Osteoblast (primary cell): ENCODE measurements around the gene TMEM134. TPM values are rescaled to one million over a fixed set of nuclear protein-coding genes. Genes with fewer than 3 reads are reported as not detected.

ENCODE experiments used
- DNase-seq: peaks from one replicate; pipeline ENCODE4 v3.0.0; 2011; ENCODE audit warnings: low spot score, mixed read lengths; ENCODE audit not compliant: insufficient read length; ENCODE audit errors: missing footprints
- H2AFZ ChIP-seq: 2 replicates; pipeline ENCODE4 v1.6.0; 2011; ENCODE audit warnings: mild to moderate bottlenecking, low read length
- H3K27ac ChIP-seq: 2 replicates; pipeline ENCODE4 v1.5.1; 2011; ENCODE audit warnings: mild to moderate bottlenecking, low read depth, low read length, moderate library complexity
- H3K27me3 ChIP-seq: 2 replicates; pipeline ENCODE4 v1.6.0; 2012; ENCODE audit warnings: mild to moderate bottlenecking, control low read depth, inconsistent platforms, low read length, moderate library complexity; ENCODE audit not compliant: insufficient read depth
- H3K36me3 ChIP-seq: 2 replicates; pipeline ENCODE4 v1.5.1; 2011; ENCODE audit warnings: mild to moderate bottlenecking, low read length, control low read depth, moderate library complexity; ENCODE audit not compliant: insufficient read depth
- H3K4me1 ChIP-seq: 2 replicates; pipeline ENCODE4 v1.5.1; 2011; ENCODE audit warnings: mild to moderate bottlenecking, low read length, control low read depth, moderate library complexity; ENCODE audit not compliant: insufficient read depth
- H3K4me2 ChIP-seq: 2 replicates; pipeline ENCODE4 v1.6.0; 2011; ENCODE audit warnings: mild to moderate bottlenecking, low read length; ENCODE audit not compliant: insufficient read depth
- H3K4me3 ChIP-seq: fragments of 200-600 bp; sonication (generic); 3 replicates; pipeline ENCODE4 v1.5.1; 2012; ENCODE audit warnings: mild to moderate bottlenecking, low read length, inconsistent platforms; ENCODE audit not compliant: insufficient read depth
- H3K79me2 ChIP-seq: 2 replicates; pipeline ENCODE4 v1.6.0; 2012; ENCODE audit warnings: mild to moderate bottlenecking, low read length, control low read depth, inconsistent platforms; ENCODE audit not compliant: insufficient read depth
- H3K9me3 ChIP-seq: 2 replicates; pipeline ENCODE4 v1.5.1; 2011; ENCODE audit warnings: low read depth, low read length, control low read depth
- H4K20me1 ChIP-seq: 2 replicates; pipeline ENCODE4 v1.6.0; 2012; ENCODE audit warnings: mild to moderate bottlenecking, low read length, control low read depth; ENCODE audit not compliant: insufficient read depth
- CTCF ChIP-seq: IDR thresholded peaks from 2 replicates; pipeline ENCODE4 v1.5.1; 2011; ENCODE audit warnings: mild to moderate bottlenecking, low read depth, low read length, moderate library complexity; ENCODE audit errors: extremely low read depth
- total RNA-seq: library from RNA; depleted of rRNA; stranded (reverse); fragments of >200 nt; gene quantifications from 2 replicates; pipeline ENCODE4 v1.2.3, GENCODE V29; 2012

The TMEM134 gene
- total RNA-seq, 1 donor = 29.3 TPM

- Histone ChIP-seq H2AFZ (peak overlapping the region; percentile 65), H3K4me1 (peaks cover 21% of the 10 kb centered on the region), H3K27me3 (peaks cover 3% of the 10 kb centered on the region), H3K79me2 (peaks cover 10% of the 10 kb centered on the region), H3K4me2 (peak overlapping the region; percentile 82), H4K20me1 (no peaks in the 10 kb centered on the region), H3K4me3 (peak overlapping the region; percentile 75), H3K9me3 (no peaks in the 10 kb centered on the region), H3K27ac (peak overlapping the region; percentile 70), H3K36me3 (no peaks in the 10 kb centered on the region)
- no peak for TF ChIP-seq CTCF
- peak; percentile 95 for DNase-seq
Measured at GRCh38 chr11:67463680-67464410, 5.2 kb downstream of the TMEM134 start.

GRCh38 chr11:67463186-67463585, 5.9 kb downstream of the TMEM134 start:
- H2AFZ ChIP-seq = no peak overlapping the region
- no peak overlapping the region for H3K4me2 ChIP-seq
- no peaks in the 10 kb centered on the region for H3K9me3 ChIP-seq
- H3K4me3 ChIP-seq = no peak overlapping the region
- no peak for TF ChIP-seq CTCF
- H3K79me2 ChIP-seq = peaks cover 7% of the 10 kb centered on the region
- H3K36me3 ChIP-seq = no peaks in the 10 kb centered on the region
- peak; percentile 31 for DNase-seq
- no peak overlapping the region for H3K27ac ChIP-seq
- peaks cover 18% of the 10 kb centered on the region for H3K4me1 ChIP-seq
- peaks cover 3% of the 10 kb centered on the region for H3K27me3 ChIP-seq
- no peaks in the 10 kb centered on the region for H4K20me1 ChIP-seq

GRCh38 chr11:67458266-67458665, 10.8 kb downstream of the TMEM134 start:
- peaks cover 3% of the 10 kb centered on the region for H3K27me3 ChIP-seq
- H2AFZ ChIP-seq = no peak overlapping the region
- TF ChIP-seq CTCF = no peak
- no peaks in the 10 kb centered on the region for H3K9me3 ChIP-seq
- H3K4me1 ChIP-seq = no peaks in the 10 kb centered on the region
- H3K4me2 ChIP-seq = no peak overlapping the region
- H3K27ac ChIP-seq = no peak overlapping the region
- peak; percentile 41 for DNase-seq
- H3K79me2 ChIP-seq = no peaks in the 10 kb centered on the region
- no peaks in the 10 kb centered on the region for H4K20me1 ChIP-seq
- no peaks in the 10 kb centered on the region for H3K36me3 ChIP-seq
- H3K4me3 ChIP-seq = no peak overlapping the region

- H3K4me2 ChIP-seq = no peak overlapping the region
- peaks cover 3% of the 10 kb centered on the region for H3K27me3 ChIP-seq
- no peaks in the 10 kb centered on the region for H3K4me1 ChIP-seq
- H3K27ac ChIP-seq = no peak overlapping the region
- H2AFZ ChIP-seq = no peak overlapping the region
- no peaks in the 10 kb centered on the region for H3K79me2 ChIP-seq
- no peak overlapping the region for H3K4me3 ChIP-seq
- no peak for TF ChIP-seq CTCF
- no peaks in the 10 kb centered on the region for H4K20me1 ChIP-seq
- no peaks in the 10 kb centered on the region for H3K36me3 ChIP-seq
- DNase-seq = peak; percentile 59
- no peaks in the 10 kb centered on the region for H3K9me3 ChIP-seq
Measured at GRCh38 chr11:67457453-67457852, 11.6 kb downstream of the TMEM134 start.
